Fibroblast of mammary gland (primary cell): ENCODE data around the gene PIK3CD.

Source experiments
- DNase-seq: peaks from one replicate; pipeline ENCODE4 v3.0.0-alpha.2; 2010; ENCODE audit warnings: low read depth
- H3K4me3 ChIP-seq: 2 replicates; pipeline ENCODE4 v1.5.1; 2011; ENCODE audit warnings: low read depth, mild to moderate bottlenecking, low read length, moderate library complexity; ENCODE audit not compliant: control insufficient read depth
- TF ChIP-seq, protein P1 (sequence below): conservative IDR thresholded peaks from 2 replicates; pipeline ENCODE4 v1.5.1; 2011; ENCODE audit warnings: low read depth, low read length, inconsistent platforms; ENCODE audit not compliant: control insufficient read depth, insufficient read depth

The PIK3CD gene

DNA sequence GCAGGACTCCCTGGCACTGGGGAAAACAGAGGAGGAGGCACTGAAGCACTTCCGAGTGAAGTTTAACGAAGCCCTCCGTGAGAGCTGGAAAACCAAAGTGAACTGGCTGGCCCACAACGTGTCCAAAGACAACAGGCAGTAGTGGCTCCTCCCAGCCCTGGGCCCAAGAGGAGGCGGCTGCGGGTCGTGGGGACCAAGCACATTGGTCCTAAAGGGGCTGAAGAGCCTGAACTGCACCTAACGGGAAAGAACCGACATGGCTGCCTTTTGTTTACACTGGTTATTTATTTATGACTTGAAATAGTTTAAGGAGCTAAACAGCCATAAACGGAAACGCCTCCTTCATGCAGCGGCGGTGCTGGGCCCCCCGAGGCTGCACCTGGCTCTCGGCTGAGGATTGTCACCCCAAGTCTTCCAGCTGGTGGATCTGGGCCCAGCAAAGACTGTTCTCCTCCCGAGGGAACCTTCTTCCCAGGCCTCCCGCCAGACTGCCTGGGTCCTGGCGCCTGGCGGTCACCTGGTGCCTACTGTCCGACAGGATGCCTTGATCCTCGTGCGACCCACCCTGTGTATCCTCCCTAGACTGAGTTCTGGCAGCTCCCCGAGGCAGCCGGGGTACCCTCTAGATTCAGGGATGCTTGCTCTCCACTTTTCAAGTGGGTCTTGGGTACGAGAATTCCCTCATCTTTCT lies 75.5 kb downstream of the PIK3CD start:
- DNase-seq, result no peak
- TF ChIP-seq, protein P1, sequence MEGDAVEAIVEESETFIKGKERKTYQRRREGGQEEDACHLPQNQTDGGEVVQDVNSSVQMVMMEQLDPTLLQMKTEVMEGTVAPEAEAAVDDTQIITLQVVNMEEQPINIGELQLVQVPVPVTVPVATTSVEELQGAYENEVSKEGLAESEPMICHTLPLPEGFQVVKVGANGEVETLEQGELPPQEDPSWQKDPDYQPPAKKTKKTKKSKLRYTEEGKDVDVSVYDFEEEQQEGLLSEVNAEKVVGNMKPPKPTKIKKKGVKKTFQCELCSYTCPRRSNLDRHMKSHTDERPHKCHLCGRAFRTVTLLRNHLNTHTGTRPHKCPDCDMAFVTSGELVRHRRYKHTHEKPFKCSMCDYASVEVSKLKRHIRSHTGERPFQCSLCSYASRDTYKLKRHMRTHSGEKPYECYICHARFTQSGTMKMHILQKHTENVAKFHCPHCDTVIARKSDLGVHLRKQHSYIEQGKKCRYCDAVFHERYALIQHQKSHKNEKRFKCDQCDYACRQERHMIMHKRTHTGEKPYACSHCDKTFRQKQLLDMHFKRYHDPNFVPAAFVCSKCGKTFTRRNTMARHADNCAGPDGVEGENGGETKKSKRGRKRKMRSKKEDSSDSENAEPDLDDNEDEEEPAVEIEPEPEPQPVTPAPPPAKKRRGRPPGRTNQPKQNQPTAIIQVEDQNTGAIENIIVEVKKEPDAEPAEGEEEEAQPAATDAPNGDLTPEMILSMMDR, result no peak

DNA sequence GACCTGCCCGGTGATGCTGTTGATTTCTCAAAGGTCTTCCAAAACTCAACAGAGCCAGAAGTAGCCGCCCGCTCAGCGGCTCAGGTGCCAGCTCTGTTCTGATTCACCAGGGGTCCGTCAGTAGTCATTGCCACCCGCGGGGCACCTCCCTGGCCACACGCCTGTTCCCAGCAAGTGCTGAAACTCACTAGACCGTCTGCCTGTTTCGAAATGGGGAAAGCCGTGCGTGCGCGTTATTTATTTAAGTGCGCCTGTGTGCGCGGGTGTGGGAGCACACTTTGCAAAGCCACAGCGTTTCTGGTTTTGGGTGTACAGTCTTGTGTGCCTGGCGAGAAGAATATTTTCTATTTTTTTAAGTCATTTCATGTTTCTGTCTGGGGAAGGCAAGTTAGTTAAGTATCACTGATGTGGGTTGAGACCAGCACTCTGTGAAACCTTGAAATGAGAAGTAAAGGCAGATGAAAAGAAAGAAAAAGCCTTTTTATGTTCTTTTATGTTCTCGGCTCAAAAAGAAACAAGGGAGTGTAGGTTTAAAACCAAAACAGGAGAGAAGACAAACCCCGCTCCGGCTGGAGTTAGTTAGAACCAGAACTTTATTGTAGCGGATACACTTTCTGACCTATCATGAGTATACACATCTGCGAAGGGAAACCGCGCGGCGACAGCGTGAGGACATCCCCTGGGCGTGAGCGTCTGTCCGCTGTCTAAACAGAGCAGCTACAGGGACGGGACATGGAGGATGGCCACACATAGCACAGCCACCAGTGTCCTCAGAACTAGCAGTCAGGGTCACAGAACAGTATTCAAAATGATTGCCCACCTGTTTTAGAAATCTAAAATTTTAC lies 77.1 kb downstream of the PIK3CD start:
- TF ChIP-seq, protein P1, result no peak
- no peak for DNase-seq
- no peak overlapping the region for H3K4me3 ChIP-seq

More for the DNA sequence above, 75.5 kb downstream of the PIK3CD start:
- H3K4me3 ChIP-seq, result no peak overlapping the region

DNA sequence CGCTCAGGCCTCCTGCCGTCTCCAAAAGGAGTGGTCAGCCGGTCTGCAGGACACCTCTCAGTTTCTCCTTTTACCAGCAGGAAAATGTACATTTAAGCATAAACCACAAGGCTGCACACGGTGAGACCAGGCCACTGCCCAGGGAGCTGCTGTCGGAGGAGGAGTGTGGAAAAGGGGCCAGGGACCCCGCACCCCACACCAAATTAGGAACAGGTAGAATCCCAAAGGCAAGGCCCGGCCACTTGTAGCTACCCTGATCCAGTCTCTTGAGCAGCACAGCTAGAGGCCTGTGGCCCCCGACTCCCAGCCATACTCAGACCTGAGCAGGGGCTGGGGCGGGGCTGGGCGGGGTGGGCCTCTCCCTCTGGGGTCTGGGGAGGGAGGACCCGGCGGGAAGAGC lies 78.0 kb downstream of the PIK3CD start:
- no peak overlapping the region for H3K4me3 ChIP-seq
- DNase-seq, result no peak
- TF ChIP-seq, protein P1, result no peak

DNA sequence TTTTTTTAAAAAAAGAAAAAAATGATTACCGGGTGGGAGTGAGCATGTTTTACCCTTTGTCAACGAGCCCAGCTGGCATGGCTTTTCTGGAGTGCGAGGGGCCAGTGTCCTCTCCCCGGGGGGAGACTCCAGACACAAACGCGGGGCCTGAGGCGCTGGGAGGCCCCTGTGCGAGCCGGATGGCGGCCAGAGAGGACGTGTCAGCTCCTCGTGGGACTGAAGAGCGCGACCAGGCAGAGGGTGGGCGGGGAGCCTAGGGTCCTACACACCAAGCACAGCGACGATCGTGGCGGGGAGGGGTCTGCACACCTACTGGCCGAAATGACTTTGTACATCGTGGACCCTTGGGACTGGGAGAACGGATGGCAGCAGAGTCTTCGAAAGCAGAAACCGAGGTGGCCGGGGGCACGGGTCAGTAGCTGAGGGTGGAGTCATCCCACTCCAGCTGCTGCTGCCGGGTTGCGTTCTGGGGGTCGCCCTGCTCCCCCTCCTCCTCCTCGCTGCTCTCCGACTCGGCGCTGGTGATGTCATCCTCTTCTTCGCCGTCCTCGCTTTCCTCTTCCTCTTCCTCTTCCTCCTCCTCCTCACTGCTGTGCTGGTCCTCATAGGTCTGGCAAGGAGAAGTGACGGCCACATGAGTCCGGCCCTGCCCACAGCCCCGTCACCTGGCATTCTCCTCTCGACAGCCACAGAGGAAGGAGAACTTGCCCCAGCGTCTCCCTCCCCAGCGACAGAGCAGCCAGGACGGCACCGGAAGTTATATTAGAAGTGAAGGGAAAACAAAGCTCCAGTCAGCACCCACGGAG lies 78.8 kb downstream of the PIK3CD start:
- TF ChIP-seq, protein P1, result no peak
- H3K4me3 ChIP-seq, result no peak overlapping the region
- no peak for DNase-seq

DNA sequence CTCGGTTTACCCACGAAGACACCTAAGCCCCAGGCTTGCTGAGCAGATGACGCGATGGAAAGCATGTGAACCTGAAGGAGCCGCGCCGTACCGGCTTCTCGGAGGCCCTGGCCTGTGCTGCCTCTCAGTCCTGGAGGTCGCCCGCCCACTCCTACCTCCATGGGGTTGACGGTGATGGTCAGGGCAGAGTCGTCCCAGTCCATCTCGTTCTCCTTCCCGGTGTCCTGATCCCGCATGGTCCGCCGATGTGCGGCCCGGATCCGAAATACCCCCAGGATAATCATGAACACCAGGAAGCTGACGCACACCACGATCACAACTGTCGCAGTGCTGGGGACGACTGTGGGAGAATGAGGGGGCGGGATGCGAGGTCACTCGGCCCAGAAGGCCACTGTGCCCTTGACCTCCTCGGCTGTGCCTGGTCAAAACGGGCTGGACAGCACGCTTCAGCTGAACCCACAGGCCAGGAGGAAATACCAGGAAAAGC lies 79.6 kb downstream of the PIK3CD start:
- TF ChIP-seq, protein P1, result no peak
- H3K4me3 ChIP-seq, result no peak overlapping the region

DNA sequence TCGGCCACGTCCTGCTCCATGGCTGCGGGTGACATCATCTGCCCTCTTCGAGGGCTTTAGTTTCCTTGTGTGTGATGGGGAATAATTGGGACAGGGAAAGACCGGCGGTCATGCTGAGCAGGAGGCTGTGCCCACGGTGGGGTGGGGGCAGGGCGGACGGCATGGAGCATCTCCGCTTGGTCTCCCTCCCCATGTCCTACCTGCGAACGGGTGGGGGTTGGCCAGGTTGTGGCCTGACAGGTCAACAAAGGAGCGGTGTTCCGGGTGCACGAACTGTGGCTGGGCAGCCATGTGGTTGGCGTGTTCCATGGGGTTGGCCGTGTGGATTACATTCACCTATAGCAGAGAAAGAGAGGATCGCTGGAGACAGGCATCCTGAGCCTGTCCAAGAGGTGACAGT lies 80.0 kb downstream of the PIK3CD start:
- DNase-seq, result no peak
- no peak overlapping the region for H3K4me3 ChIP-seq
- TF ChIP-seq, protein P1, result no peak

More for the DNA sequence above, 79.6 kb downstream of the PIK3CD start:
- no peak for DNase-seq
